T-cell (primary cell): ENCODE data around the gene RAPGEF4. TPM values are rescaled to one million over a fixed set of nuclear protein-coding genes. Genes with fewer than 3 reads are reported as not detected.

Experiments
- ATAC-seq, 4 experiments: fragments of 200-7000 bp in 3 of 4; fragments of 150-1000 bp in 1 of 4; cut with Tn5 transposase; replicated peaks in 1 of 4; 1 replicate in 3 of 4; 2 replicates in 1 of 4; pipeline ENCODE4 v1.10.0; 2021; ENCODE audit warnings: moderate library complexity in 3 of 4, mild to moderate bottlenecking in 2 of 4, moderate number of reproducible peaks in 1 of 4
- CTCF ChIA-PET, 2 donors: fragments of 300-600 bp; sonication (Branson Sonifier 250); formaldehyde crosslinking; loops; one replicate each; lab custom pipeline; 2022; ENCODE audit warnings: antibody characterized with exemption in 2 of 2; lab: Charles Lee
- POLR2A ChIA-PET, 2 donors: fragments of 300-600 bp; sonication (Branson Sonifier 250); formaldehyde crosslinking; loops; one replicate each; lab custom pipeline; 2022; ENCODE audit warnings: antibody characterized with exemption in 2 of 2; lab: Charles Lee
- DNase-seq, 35 experiments: peaks; one replicate each; pipeline versions ENCODE4 v3.0.0 to v3.0.0-alpha.2; 2013 to 2023
- H3K27ac ChIP-seq: one replicate; pipeline ENCODE4 v1.5.1; 2013; ENCODE audit warnings: low read length
- H3K27me3 ChIP-seq, 2 experiments: replicated peaks in 1 of 2; 1 replicate in 1 of 2; 2 replicates in 1 of 2; pipeline versions ENCODE4 v1.6.1 to v1.7.0; 2013; ENCODE audit warnings: low read length in 1 of 2, mixed read lengths in 1 of 2; ENCODE audit not compliant: control insufficient read depth in 2 of 2, insufficient read depth in 2 of 2; ENCODE audit errors: extremely low read depth in 1 of 2
- H3K36me3 ChIP-seq, 2 donors: 1 replicate in 1 of 2; 2 replicates in 1 of 2; pipeline versions ENCODE4 v1.6.1 to v1.7.0; 2013; ENCODE audit warnings: low read length in 1 of 2; ENCODE audit not compliant: control insufficient read depth in 2 of 2, insufficient read depth in 1 of 2; ENCODE audit errors: extremely low read depth in 1 of 2
- H3K4me1 ChIP-seq, 2 experiments: 1 replicate in 1 of 2; 2 replicates in 1 of 2; pipeline versions ENCODE4 v1.6.1 to v1.7.0; 2013; ENCODE audit warnings: low read length in 2 of 2, mixed read lengths in 1 of 2; ENCODE audit not compliant: insufficient read depth in 2 of 2, control insufficient read depth in 1 of 2; ENCODE audit errors: extremely low read depth in 1 of 2
- H3K4me3 ChIP-seq, 2 donors: 1 replicate in 1 of 2; 2 replicates in 1 of 2; pipeline versions ENCODE4 v1.5.1 to v1.7.0; 2013; ENCODE audit warnings: mild to moderate bottlenecking in 2 of 2, low read length in 1 of 2, moderate library complexity in 1 of 2; ENCODE audit not compliant: control insufficient read depth in 1 of 2; ENCODE audit errors: extremely low read depth in 1 of 2
- H3K9me3 ChIP-seq: 2 replicates; pipeline ENCODE4 v1.7.0; 2013
- H3K27ac Mint-ChIP-seq, 2 donors: one replicate each; pipeline ENCODE4 v1.8.0; 2020 to 2021; ENCODE audit warnings: mild to moderate bottlenecking in 2 of 2, mixed read lengths in 2 of 2
- H3K27me3 Mint-ChIP-seq, 2 donors: one replicate each; pipeline ENCODE4 v1.8.0; 2021 to 2022; ENCODE audit warnings: mixed read lengths in 2 of 2
- H3K36me3 Mint-ChIP-seq: one replicate; pipeline ENCODE4 v1.8.0; 2021; ENCODE audit warnings: mixed read lengths
- H3K4me1 Mint-ChIP-seq, 3 donors: one replicate each; pipeline ENCODE4 v1.8.0; 2020 to 2022; ENCODE audit warnings: mixed read lengths in 3 of 3, mild to moderate bottlenecking in 1 of 3
- H3K4me3 Mint-ChIP-seq, 3 donors: one replicate each; pipeline ENCODE4 v1.8.0; 2020 to 2022; ENCODE audit warnings: mild to moderate bottlenecking in 3 of 3, mixed read lengths in 3 of 3, moderate library complexity in 3 of 3
- H3K9me3 Mint-ChIP-seq, 3 donors: one replicate each; pipeline ENCODE4 v1.8.0; 2020 to 2022; ENCODE audit warnings: mixed read lengths in 3 of 3
- WGBS: methylation state at CpG from one replicate; pipeline ENCODE4 v1.1.5; 2013; ENCODE audit warnings: missing lambda C conversion rate; ENCODE audit not compliant: insufficient coverage; 5-methylcytosine and 5-hydroxymethylcytosine counted together
- total RNA-seq, 35 experiments: library from RNA in 6 of 35; stranded (reverse) in 6 of 35; fragments of 120-200 nt in 1 of 35; gene quantifications; one replicate each; pipeline versions ENCODE4 v1.2.1 to v1.2.4 and lab custom pipeline; 2013 to 2026

The RAPGEF4 gene
- total RNA-seq, 5 donors from 2014 or later (not counting 1 experiment from before 2014, with no cell fraction given), result 0.18 to 2.5 (median 0.38) TPM

- CTCF ChIA-PET, result no interaction called here
- Histone ChIP-seq H3K27me3 (peaks cover 0 to 8% of the 10 kb centered on the region in 2 experiments), H3K4me1 (no peaks in the 10 kb centered on the region), H3K36me3 (no peaks in the 10 kb centered on the region), H3K27ac (no peak overlapping the region), H3K4me3 (no peak overlapping the region), H3K9me3 (peaks cover 2% of the 10 kb centered on the region)
- Mint-ChIP-seq H3K4me3 (no peak overlapping the region), H3K9me3 (peaks cover 1 to 11% (median 7%) of the 10 kb centered on the region in 3 donors), H3K36me3 (peaks cover 8% of the 10 kb centered on the region), H3K4me1 (no peaks in the 10 kb centered on the region), H3K27me3 (peaks cover under 1 to 22% of the 10 kb centered on the region in 2 donors), H3K27ac (no peak overlapping the region)
- DNase-seq (no peak), ATAC-seq (no peak)
- POLR2A ChIA-PET, result no interaction called here
- no CpG with 5 or more reads among the region's 4 CpGs for WGBS
These were observed 10.9 kb upstream of the RAPGEF4 start for GRCh38 chr2:172724724-172725123.

GRCh38 chr2:172725284-172725683 lies 10.4 kb upstream of the RAPGEF4 start:
- Histone ChIP-seq H3K4me1 (no peaks in the 10 kb centered on the region), H3K9me3 (no peaks in the 10 kb centered on the region), H3K36me3 (no peaks in the 10 kb centered on the region), H3K27me3 (peaks cover 0 to 8% of the 10 kb centered on the region in 2 experiments), H3K27ac (no peak overlapping the region), H3K4me3 (no peak overlapping the region)
- no peak for DNase-seq
- Mint-ChIP-seq H3K4me3 (no peak overlapping the region), H3K4me1 (no peaks in the 10 kb centered on the region), H3K36me3 (peaks cover 8% of the 10 kb centered on the region), H3K9me3 (peaks cover 0 to 8% (median 5%) of the 10 kb centered on the region in 3 donors), H3K27ac (no peak overlapping the region), H3K27me3 (peaks cover 0 to 24% of the 10 kb centered on the region in 2 donors)
- ChIA-PET CTCF (no interaction called here), POLR2A (no interaction called here)
- no peak for ATAC-seq
- WGBS, result 89% methylated on average over 1 of the region's 2 CpGs

- no peak overlapping the region for H3K4me3 Mint-ChIP-seq
- peaks cover 0 to 9% of the 10 kb centered on the region in 2 experiments for H3K27me3 ChIP-seq
- H3K4me1 ChIP-seq, result no peaks in the 10 kb centered on the region
- ChIA-PET CTCF (no interaction called here), POLR2A (no interaction called here)
- H3K27ac Mint-ChIP-seq, result no peak overlapping the region
- H3K27ac ChIP-seq, result no peak overlapping the region
- H3K4me3 ChIP-seq, result no peak overlapping the region
- peaks cover 3% of the 10 kb centered on the region for H3K36me3 Mint-ChIP-seq
- no peaks in the 10 kb centered on the region for H3K4me1 Mint-ChIP-seq
- no peaks in the 10 kb centered on the region for H3K9me3 ChIP-seq
- no peaks in the 10 kb centered on the region for H3K36me3 ChIP-seq
- peaks cover 0 to 3% (median under 1%) of the 10 kb centered on the region in 3 donors for H3K9me3 Mint-ChIP-seq
- ATAC-seq (no peak), DNase-seq (no peak)
- H3K27me3 Mint-ChIP-seq, result peaks cover 1 to 24% of the 10 kb centered on the region in 2 donors
- 100% methylated on average over 1 of the region's 3 CpGs for WGBS
These were observed 9.9 kb upstream of the RAPGEF4 start for GRCh38 chr2:172725746-172726145.

GRCh38 chr2:172726172-172726735 lies 9.4 kb upstream of the RAPGEF4 start:
- H3K36me3 Mint-ChIP-seq, result no peaks in the 10 kb centered on the region
- WGBS, result 50% methylated on average over 2 of the region's 8 CpGs
- H3K4me3 ChIP-seq, result no peak overlapping the region
- no peak overlapping the region for H3K4me3 Mint-ChIP-seq
- ChIA-PET POLR2A (no interaction called here), CTCF (no interaction called here)
- no peaks in the 10 kb centered on the region for H3K4me1 ChIP-seq
- H3K36me3 ChIP-seq, result no peaks in the 10 kb centered on the region
- H3K9me3 ChIP-seq, result no peaks in the 10 kb centered on the region
- H3K9me3 Mint-ChIP-seq, result no peaks in the 10 kb centered on the region
- DNase-seq (no peak), ATAC-seq (no peak)
- H3K27ac ChIP-seq, result no peak overlapping the region
- H3K27me3 Mint-ChIP-seq, result peaks cover 4 to 26% of the 10 kb centered on the region in 2 donors
- no peak overlapping the region for H3K27ac Mint-ChIP-seq
- peaks cover 0 to 14% of the 10 kb centered on the region in 2 experiments for H3K27me3 ChIP-seq
- no peaks in the 10 kb centered on the region for H3K4me1 Mint-ChIP-seq

GRCh38 chr2:172730411-172730810 lies 5.2 kb upstream of the RAPGEF4 start:
- DNase-seq (no peak), ATAC-seq (no peak)
- H3K27me3 Mint-ChIP-seq, result peaks cover 26 to 37% of the 10 kb centered on the region in 2 donors
- POLR2A ChIA-PET, result interaction anchor here in 1 of 2 donors (0.5 kb wide), 1 partner anchor 231 kb away, joined by 3 read pairs; no protein-coding TSS in a partner anchor
- peaks cover 0 to 22% of the 10 kb centered on the region in 2 experiments for H3K27me3 ChIP-seq
- no CpG with 5 or more reads among the region's 2 CpGs for WGBS
- H3K27ac Mint-ChIP-seq, result no peak overlapping the region
- H3K9me3 Mint-ChIP-seq, result no peaks in the 10 kb centered on the region
- CTCF ChIA-PET, result no interaction called here
- no peak overlapping the region for H3K27ac ChIP-seq
- H3K9me3 ChIP-seq, result no peaks in the 10 kb centered on the region
- no peak overlapping the region for H3K4me3 ChIP-seq
- peaks cover 0 to 3% of the 10 kb centered on the region in 2 experiments for H3K4me1 ChIP-seq
- no peaks in the 10 kb centered on the region for H3K36me3 ChIP-seq
- H3K4me1 Mint-ChIP-seq, result peaks cover 0 to 6% (median 0%) of the 10 kb centered on the region in 3 donors
- no peaks in the 10 kb centered on the region for H3K36me3 Mint-ChIP-seq
- H3K4me3 Mint-ChIP-seq, result no peak overlapping the region

- Histone ChIP-seq H3K4me1 (peaks cover 0 to 8% of the 10 kb centered on the region in 2 experiments), H3K27ac (no peak overlapping the region), H3K9me3 (no peaks in the 10 kb centered on the region), H3K27me3 (peaks cover 0 to 24% of the 10 kb centered on the region in 2 experiments), H3K4me3 (peak overlapping the region in 1 of 2 donors; percentile 71), H3K36me3 (no peaks in the 10 kb centered on the region)
- POLR2A ChIA-PET, result no interaction called here
- peaks cover 54 to 63% of the 10 kb centered on the region in 2 donors for H3K27me3 Mint-ChIP-seq
- peak overlapping the region; percentile 24 to 55 (median 51) for H3K4me3 Mint-ChIP-seq
- ATAC-seq (peak in 1 of 4 experiments; percentile 24), DNase-seq (no peak)
- H3K9me3 Mint-ChIP-seq, result no peaks in the 10 kb centered on the region
- 47% methylated on average over 6 of the region's 24 CpGs for WGBS
- no peak overlapping the region for H3K27ac Mint-ChIP-seq
- H3K4me1 Mint-ChIP-seq, result peaks cover 0 to 13% (median 7%) of the 10 kb centered on the region in 3 donors
- no peaks in the 10 kb centered on the region for H3K36me3 Mint-ChIP-seq
- CTCF ChIA-PET, result interaction anchor here in 1 of 2 donors (0.6 kb wide), 1 partner anchor 1206 kb away, joined by 3 read pairs; no protein-coding TSS in a partner anchor
These were observed 699 bp upstream of the RAPGEF4 start for GRCh38 chr2:172734711-172735581.
